VCaP (cell line): Measurements from ENCODE around the gene TRIM27.

Experiments used
- H3K27ac ChIP-seq: fragments of 450-650 bp; 2 replicates; pipeline ENCODE4 v1.5.1; 2017
- TF ChIP-seq, protein P1 (sequence below): fragments of 450-650 bp; conservative IDR thresholded peaks from 2 replicates; pipeline ENCODE4 v1.5.1; 2017; ENCODE audit warnings: mild to moderate bottlenecking, moderate library complexity

TRIM27 gene

DNA sequence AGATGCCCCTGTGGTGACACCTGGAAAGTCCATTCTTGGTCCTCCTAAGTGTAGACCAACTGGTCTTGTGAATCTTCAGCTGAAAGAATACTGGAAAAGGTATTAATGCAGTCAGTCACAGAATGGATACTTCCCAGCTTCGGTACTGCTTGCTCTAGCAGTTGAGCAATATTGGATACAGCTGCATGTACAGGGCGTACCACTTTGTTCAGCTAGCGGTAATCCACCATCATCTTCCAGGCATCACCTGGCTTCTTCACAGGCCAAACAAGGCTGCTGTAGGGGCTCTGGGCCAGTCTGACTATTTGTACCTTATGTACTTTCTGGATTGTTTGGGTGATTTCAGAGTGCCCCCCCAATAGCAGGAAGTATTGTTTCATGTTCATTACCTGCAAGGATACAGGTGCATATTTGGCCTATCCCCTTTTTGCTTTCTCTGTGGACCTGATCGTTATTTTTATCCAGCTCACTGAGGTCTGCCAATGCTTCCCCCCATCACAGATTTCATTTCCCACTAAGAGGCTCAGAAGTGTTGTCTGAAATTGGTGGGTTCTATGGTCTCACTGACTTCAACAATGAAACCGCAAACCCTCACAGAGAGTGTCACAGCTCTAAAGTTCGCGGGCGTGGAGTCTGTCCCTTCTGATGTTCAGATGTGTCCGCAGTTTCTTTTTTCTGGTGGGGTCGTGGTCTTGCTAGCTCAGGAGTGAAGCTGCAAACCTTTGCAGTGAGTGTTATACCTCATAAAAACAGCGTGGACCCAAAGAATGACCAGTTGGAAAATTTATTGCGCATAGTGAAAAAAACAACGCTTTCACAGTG is 52.2 kb downstream of the TRIM27 start:
- TF ChIP-seq, protein P1, sequence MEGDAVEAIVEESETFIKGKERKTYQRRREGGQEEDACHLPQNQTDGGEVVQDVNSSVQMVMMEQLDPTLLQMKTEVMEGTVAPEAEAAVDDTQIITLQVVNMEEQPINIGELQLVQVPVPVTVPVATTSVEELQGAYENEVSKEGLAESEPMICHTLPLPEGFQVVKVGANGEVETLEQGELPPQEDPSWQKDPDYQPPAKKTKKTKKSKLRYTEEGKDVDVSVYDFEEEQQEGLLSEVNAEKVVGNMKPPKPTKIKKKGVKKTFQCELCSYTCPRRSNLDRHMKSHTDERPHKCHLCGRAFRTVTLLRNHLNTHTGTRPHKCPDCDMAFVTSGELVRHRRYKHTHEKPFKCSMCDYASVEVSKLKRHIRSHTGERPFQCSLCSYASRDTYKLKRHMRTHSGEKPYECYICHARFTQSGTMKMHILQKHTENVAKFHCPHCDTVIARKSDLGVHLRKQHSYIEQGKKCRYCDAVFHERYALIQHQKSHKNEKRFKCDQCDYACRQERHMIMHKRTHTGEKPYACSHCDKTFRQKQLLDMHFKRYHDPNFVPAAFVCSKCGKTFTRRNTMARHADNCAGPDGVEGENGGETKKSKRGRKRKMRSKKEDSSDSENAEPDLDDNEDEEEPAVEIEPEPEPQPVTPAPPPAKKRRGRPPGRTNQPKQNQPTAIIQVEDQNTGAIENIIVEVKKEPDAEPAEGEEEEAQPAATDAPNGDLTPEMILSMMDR, result no peak
- H3K27ac ChIP-seq, result no peak overlapping the region

DNA sequence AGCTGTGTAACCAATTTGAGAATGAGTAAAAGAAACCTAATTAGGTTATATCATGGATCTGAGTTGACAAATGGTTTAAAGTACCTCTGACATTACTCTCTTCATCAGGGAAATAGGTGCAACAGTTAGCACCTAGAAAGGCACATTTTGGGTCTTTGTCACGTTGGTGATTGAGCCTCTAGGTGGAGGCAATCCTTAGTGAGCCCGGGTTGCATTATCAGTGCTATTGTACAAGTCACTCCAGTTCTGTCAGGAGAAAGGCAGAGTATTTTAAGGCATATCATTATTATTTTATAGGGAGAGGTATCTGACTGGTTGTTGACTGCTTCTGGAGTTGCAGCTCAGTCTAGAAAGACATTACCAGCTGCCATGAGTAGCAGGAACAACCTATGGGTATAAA is 54.9 kb downstream of the TRIM27 start:
- H3K27ac ChIP-seq, result no peak overlapping the region
- TF ChIP-seq, protein P1, result no peak

DNA sequence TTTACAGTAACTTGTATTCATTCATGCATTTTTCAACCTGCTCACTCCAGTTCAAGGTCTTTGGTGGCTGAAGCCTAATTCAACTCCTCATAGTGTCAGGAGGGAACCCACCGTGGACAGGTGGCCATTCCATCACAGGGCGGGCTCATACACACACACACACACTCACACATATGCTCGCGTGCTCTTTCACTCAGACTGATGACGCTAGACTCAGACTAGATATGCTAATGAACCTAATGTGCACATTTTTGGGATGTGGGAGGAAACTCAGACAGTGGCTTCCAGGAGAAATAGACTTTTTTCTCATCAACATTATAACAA is 56.7 kb downstream of the TRIM27 start:
- H3K27ac ChIP-seq, result peak overlapping the region; percentile 90
- TF ChIP-seq, protein P1, result no peak

DNA sequence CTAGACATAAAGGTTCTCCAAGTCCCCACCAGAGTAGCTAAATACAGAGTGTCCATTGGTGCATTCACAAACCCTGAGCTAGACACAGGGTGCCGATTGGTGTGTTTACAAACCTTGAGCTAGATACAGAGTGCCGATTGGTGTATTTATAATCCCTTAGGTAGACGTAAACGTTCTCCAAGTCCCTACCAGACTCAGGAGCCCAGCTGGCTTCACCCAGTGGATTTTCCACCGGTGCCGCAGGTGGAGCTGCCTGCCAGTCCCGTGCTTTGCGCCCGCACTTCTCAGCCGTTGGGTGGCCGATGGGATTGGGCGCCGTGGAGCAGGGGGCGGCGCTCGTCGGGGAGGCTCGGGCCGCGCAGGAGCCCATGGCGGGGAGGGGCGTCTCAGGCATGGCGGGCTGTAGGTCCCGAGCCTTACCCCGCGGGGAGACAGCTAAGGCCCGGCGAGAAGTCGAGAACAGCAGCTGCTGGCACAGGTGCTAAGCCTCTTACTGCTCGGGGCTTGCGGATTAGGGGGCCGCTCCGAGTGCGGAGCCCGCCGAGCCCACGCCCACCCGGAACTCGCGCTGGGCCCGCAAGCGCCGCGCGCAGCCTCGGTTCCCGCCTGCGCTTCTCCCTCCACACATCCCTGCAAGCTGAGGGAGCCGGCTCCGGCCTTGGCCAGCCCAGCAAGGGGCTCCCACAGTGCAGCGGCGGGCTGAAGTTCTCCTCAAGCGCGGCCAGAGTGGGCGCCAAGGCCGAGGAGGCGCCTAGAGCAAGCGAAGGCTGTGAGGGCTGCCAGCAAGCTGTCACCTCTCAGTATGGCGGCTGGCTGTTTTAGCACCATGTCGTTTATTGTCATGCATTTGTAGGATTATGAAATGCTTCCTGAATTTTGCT is 57.3 kb downstream of the TRIM27 start:
- H3K27ac ChIP-seq, result peak overlapping the region; percentile 90

DNA sequence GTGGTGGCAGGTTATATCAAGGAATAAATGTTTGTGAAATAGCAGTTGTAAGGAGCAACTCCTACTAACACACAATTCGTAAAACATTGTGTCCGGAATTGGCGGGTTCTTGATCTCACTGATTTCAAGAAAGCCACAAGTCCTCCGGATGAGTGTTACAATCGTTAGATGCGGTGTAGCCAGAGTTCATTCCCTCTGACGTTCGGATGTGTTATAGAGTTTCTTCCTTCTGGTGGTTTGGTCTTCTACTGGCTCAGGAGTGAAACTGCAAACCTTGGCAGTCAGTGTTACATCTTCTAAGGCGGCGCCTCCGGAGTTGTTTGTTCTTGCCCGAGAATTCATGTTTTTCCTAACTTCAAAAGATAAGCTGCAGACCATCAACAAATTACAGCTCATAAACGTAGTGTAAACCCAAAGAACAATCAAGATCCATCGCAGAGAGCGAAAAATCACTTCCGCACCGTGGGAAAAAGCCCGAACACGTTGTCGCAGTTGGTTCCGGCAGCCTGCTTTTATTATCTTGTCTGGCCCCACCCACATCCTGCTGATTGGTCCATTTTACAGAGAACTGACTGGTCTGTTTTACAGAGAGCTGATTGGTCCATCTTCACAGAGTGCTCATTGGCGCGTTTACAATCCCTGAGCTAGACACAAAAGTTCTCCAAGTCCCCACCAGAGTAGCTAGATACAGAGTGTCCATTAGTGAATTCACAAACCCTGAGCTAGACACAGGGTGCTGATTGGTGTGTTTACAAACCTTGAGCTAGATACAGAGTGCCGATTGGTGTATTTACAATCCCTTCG is 58.2 kb downstream of the TRIM27 start:
- TF ChIP-seq, protein P1, result no peak
- peak overlapping the region; percentile 90 for H3K27ac ChIP-seq

DNA sequence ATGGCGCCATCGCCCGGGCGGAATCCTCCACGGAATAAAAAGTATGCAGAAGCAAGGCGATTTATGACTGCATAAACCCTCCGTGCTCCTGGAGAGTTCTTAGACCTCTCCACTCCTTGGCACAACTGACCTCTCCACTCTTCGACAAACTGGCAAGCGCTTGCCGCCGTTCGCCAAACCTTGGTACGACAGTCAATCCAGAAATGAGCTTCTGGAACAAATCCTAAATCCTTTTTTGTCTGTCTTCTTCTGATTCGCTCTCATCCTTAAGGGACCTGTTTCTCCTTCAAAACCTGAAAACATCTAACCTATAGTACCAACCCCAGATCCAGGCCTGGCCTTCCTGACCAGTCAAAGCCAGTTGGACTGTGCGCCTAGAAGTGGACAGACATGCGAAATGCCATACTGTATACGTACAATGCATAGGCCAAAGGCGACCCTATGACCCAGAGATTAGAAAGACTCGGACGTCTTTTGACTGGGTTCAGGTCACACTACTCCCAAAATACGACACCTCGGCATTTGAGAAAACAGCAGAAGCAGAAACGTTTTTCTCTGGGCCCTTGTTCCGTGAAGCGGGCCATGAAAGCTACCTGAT is 59.4 kb downstream of the TRIM27 start:
- peak overlapping the region; percentile 90 for H3K27ac ChIP-seq

More for the DNA sequence above, 59.4 kb downstream of the TRIM27 start:
- TF ChIP-seq, protein P1, result peak; percentile 81
